ENCODE measurements around the gene SPATA13.

The SPATA13 gene

DNA sequence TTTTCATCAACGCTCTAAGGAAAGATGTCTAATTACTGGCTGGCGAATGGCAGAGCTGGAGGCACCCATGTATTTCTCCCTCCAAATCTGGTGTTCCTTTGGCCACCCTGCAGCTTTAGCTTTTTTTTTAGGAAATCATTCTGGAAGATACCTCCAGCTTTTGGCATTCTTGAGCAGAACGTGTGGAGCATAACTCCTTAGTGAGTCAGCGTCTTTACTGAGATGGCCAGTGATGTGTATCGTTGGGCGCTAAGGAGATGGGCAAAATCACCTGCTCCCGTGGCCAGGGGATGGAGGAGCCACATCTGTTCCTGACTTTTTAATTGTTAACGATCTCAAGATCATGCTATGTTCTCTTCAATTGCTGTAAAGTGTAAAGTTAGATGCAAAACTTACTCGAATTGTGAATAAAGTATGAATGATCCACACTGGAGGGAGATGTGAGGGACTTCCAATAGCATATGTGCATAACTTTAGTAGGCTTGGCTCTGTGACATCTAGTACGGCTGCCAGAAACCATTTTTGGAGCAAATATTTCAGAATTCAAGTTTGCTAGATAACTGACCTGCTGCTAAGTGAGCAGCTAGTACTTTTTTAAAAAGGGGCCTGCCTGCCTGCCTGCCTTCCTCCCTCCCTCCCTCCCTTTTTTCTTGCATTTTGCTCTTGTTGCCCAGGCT is 124.5 kb downstream of the SPATA13 start:
- Histone ChIP-seq H3K27ac (ENCODE audit: low read length) (no peak overlapping the region), H4K20me1 (ENCODE audit: insufficient read depth, low read length) (no peaks in the 10 kb centered on the region), H3K36me3 (ENCODE audit: insufficient read depth, low read length) (peaks cover 8% of the 10 kb centered on the region), H3K79me2 (ENCODE audit: insufficient read depth, low read length) (no peaks in the 10 kb centered on the region), H2AFZ (ENCODE audit: low read depth, low read length) (no peak overlapping the region), H3K4me1 (ENCODE audit: insufficient read depth, low read length) (no peaks in the 10 kb centered on the region), H3K9me3 (ENCODE audit: insufficient read depth, low read length, severe bottlenecking) (no peaks in the 10 kb centered on the region), H3K4me3 (ENCODE audit: low read depth in 1 of 2, low read length in 2 of 2) (no peak overlapping the region), H3K9ac (ENCODE audit: low read depth, low read length) (no peak overlapping the region), H3K27me3 (ENCODE audit: insufficient read depth, low read length, poor library complexity) (no peaks in the 10 kb centered on the region), H3K4me2 (ENCODE audit: insufficient read depth, low read length) (no peak overlapping the region)
- no peak for DNase-seq
- TF ChIP-seq EZH2 (IDR thresholded peaks at IDR 0.05; ENCODE audit: borderline replicate concordance, low read depth, low read length, severe bottlenecking): no peak
- TF ChIP-seq, protein P1, sequence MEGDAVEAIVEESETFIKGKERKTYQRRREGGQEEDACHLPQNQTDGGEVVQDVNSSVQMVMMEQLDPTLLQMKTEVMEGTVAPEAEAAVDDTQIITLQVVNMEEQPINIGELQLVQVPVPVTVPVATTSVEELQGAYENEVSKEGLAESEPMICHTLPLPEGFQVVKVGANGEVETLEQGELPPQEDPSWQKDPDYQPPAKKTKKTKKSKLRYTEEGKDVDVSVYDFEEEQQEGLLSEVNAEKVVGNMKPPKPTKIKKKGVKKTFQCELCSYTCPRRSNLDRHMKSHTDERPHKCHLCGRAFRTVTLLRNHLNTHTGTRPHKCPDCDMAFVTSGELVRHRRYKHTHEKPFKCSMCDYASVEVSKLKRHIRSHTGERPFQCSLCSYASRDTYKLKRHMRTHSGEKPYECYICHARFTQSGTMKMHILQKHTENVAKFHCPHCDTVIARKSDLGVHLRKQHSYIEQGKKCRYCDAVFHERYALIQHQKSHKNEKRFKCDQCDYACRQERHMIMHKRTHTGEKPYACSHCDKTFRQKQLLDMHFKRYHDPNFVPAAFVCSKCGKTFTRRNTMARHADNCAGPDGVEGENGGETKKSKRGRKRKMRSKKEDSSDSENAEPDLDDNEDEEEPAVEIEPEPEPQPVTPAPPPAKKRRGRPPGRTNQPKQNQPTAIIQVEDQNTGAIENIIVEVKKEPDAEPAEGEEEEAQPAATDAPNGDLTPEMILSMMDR (IDR thresholded peaks at IDR 0.05; ENCODE audit: borderline replicate concordance, extremely low read depth, low read length, poor library complexity, severe bottlenecking): no peak
- ATAC-seq (ENCODE audit: insufficient read depth, low read depth): no peak

DNA sequence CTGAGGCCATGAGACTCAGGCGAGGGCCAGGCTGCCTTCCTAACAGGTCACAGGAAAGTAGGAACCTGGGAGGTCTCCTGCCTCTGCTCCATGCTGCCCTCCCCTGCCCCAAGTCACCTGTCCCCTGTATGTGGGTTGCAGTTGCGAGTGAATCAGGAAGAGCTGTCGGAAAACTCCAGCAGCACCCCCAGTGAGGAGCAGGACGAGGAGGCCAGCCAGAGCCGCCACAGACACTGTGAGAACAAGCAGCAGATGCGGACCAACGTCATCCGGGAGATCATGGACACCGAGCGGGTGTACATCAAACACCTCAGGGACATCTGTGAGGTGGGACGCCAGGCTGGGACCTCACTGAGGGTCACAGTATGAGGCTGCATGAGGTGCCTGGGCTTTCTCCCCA is 126.1 kb downstream of the SPATA13 start:
- no peak overlapping the region for H2AFZ ChIP-seq (ENCODE audit: low read depth, low read length)
- H3K27me3 ChIP-seq (ENCODE audit: insufficient read depth, low read length, poor library complexity): no peaks in the 10 kb centered on the region
- no peak overlapping the region for H3K4me2 ChIP-seq (ENCODE audit: insufficient read depth, low read length)
- no peaks in the 10 kb centered on the region for H3K9me3 ChIP-seq (ENCODE audit: insufficient read depth, low read length, severe bottlenecking)
- H3K9ac ChIP-seq (ENCODE audit: low read depth, low read length): no peak overlapping the region
- no peaks in the 10 kb centered on the region for H3K79me2 ChIP-seq (ENCODE audit: insufficient read depth, low read length)
- H3K36me3 ChIP-seq (ENCODE audit: insufficient read depth, low read length): peaks cover 20% of the 10 kb centered on the region
- no peak for ATAC-seq (ENCODE audit: insufficient read depth, low read depth)
- no peaks in the 10 kb centered on the region for H4K20me1 ChIP-seq (ENCODE audit: insufficient read depth, low read length)
- no peak overlapping the region for H3K4me3 ChIP-seq (ENCODE audit: low read depth in 1 of 2, low read length in 2 of 2)
- TF ChIP-seq EZH2 (IDR thresholded peaks at IDR 0.05; ENCODE audit: borderline replicate concordance, low read depth, low read length, severe bottlenecking): no peak
- TF ChIP-seq, protein P1 (IDR thresholded peaks at IDR 0.05; ENCODE audit: borderline replicate concordance, extremely low read depth, low read length, poor library complexity, severe bottlenecking): no peak
- H3K27ac ChIP-seq (ENCODE audit: low read length): no peak overlapping the region
- DNase-seq: no peak
- no peaks in the 10 kb centered on the region for H3K4me1 ChIP-seq (ENCODE audit: insufficient read depth, low read length)

DNA sequence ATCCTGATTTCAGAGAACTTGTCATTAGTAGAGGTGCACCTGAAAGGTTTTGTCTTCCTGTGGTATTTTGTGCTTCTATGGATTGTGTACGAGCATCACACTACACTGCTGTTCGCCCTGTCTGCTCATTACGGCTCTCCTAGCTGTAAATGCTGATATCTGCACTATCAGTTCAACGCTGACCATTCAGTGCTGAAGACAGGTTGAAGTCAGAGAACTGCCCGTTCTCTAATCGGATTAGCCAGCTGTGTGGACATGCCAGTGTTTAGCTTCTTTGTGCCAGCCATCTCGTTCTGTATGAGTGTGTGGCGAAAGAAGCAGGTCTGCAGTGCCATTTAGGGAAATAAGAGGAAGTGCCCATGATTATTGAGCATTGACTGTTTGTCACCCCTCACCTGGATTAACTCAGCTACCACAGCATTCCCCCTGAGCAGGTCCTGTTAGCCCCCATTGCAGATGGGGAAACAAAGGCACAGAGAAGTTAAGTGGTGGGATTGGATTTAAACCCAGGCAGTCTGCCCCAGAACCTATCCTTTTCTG is 127.3 kb downstream of the SPATA13 start:
- no peak for DNase-seq
- Histone ChIP-seq H2AFZ (ENCODE audit: low read depth, low read length) (no peak overlapping the region), H4K20me1 (ENCODE audit: insufficient read depth, low read length) (no peaks in the 10 kb centered on the region), H3K27ac (ENCODE audit: low read length) (no peak overlapping the region), H3K9me3 (ENCODE audit: insufficient read depth, low read length, severe bottlenecking) (no peaks in the 10 kb centered on the region), H3K36me3 (ENCODE audit: insufficient read depth, low read length) (peaks cover 24% of the 10 kb centered on the region), H3K4me2 (ENCODE audit: insufficient read depth, low read length) (no peak overlapping the region), H3K9ac (ENCODE audit: low read depth, low read length) (no peak overlapping the region), H3K4me3 (ENCODE audit: low read depth in 1 of 2, low read length in 2 of 2) (no peak overlapping the region), H3K27me3 (ENCODE audit: insufficient read depth, low read length, poor library complexity) (no peaks in the 10 kb centered on the region), H3K4me1 (ENCODE audit: insufficient read depth, low read length) (no peaks in the 10 kb centered on the region), H3K79me2 (ENCODE audit: insufficient read depth, low read length) (no peaks in the 10 kb centered on the region)
- ATAC-seq (ENCODE audit: insufficient read depth, low read depth): no peak
- TF ChIP-seq EZH2 (IDR thresholded peaks at IDR 0.05; ENCODE audit: borderline replicate concordance, low read depth, low read length, severe bottlenecking): no peak
- TF ChIP-seq, protein P1 (IDR thresholded peaks at IDR 0.05; ENCODE audit: borderline replicate concordance, extremely low read depth, low read length, poor library complexity, severe bottlenecking): no peak

Measured in DND-41 (cell line).